Activated CD4-positive, alpha-beta T cell treated with anti-CD3 and anti-CD28 coated beads, Interleukin-2, amount 10 ng/mL, durations not matched to agents 7 days and 5 days (primary cell): ENCODE measurements around the gene PPP2R5E. TPM values are rescaled to one million over a fixed set of nuclear protein-coding genes. Genes with fewer than 3 reads are reported as not detected.

ENCODE experiments used
- CTCF ChIA-PET: fragments of 350-600 bp; sonication (Branson Sonifier 250); formaldehyde crosslinking; loops from one replicate; lab custom pipeline; 2021; ENCODE audit warnings: antibody characterized with exemption; lab: Charles Lee
- POLR2A ChIA-PET: fragments of 350-600 bp; sonication (Branson Sonifier 250); formaldehyde crosslinking; loops from one replicate; lab custom pipeline; 2021; ENCODE audit warnings: antibody characterized with exemption; lab: Charles Lee
- DNase-seq: peaks from one replicate; pipeline ENCODE4 v3.0.0-alpha.2; 2020
- H3K27ac Mint-ChIP-seq: one replicate; pipeline ENCODE4 v1.8.0; 2021; ENCODE audit warnings: mild to moderate bottlenecking, moderate library complexity, mixed read lengths
- H3K27me3 Mint-ChIP-seq: one replicate; pipeline ENCODE4 v1.8.0; 2021; ENCODE audit warnings: mixed read lengths
- H3K36me3 Mint-ChIP-seq: one replicate; pipeline ENCODE4 v1.8.0; 2021; ENCODE audit warnings: low read depth, mixed read lengths
- H3K4me1 Mint-ChIP-seq: one replicate; pipeline ENCODE4 v1.8.0; 2021; ENCODE audit warnings: mixed read lengths
- H3K4me3 Mint-ChIP-seq: one replicate; pipeline ENCODE4 v1.8.0; 2021; ENCODE audit warnings: mild to moderate bottlenecking, moderate library complexity, mixed read lengths
- H3K9me3 Mint-ChIP-seq: one replicate; pipeline ENCODE4 v1.8.0; 2021; ENCODE audit warnings: mixed read lengths
- total RNA-seq, 2 experiments: library from RNA; stranded (reverse); gene quantifications; one replicate each; pipeline ENCODE4 v1.2.3, GENCODE V29; 2021

The PPP2R5E gene
- total RNA-seq, 2 experiments from 2014 or later = 45.5 to 49.6 TPM

DNA sequence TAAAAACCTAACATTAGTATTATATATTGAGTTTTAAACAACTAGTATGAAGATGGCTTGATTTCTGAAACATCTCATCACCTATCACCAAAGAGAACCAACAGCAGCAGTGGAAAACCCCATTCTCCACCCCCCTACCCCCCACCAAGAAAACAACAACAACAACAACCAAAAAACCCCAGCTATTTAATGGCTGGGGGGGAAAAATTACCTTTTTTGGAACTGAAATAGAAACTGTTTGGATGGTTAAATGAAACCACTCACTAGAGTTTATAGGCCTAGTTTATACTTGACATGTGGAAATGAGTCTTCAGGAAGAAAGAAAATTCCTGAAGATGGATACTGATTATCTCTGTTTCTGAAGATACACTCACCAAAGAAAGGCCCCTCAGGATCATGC lies 30.3 kb downstream of the PPP2R5E start:
- Mint-ChIP-seq H3K27me3 (no peaks in the 10 kb centered on the region), H3K4me1 (peaks cover 50% of the 10 kb centered on the region), H3K27ac (peak overlapping the region; percentile 10), H3K36me3 (peaks cover 32% of the 10 kb centered on the region), H3K9me3 (no peaks in the 10 kb centered on the region), H3K4me3 (no peak overlapping the region)
- ChIA-PET CTCF (interaction anchor here (0.6 kb wide), 1 partner anchor 57 kb away, joined by 3 read pairs; no protein-coding TSS in a partner anchor), POLR2A (no interaction called here)
- no peak for DNase-seq

- Mint-ChIP-seq H3K27me3 (no peaks in the 10 kb centered on the region), H3K9me3 (no peaks in the 10 kb centered on the region), H3K4me1 (peaks cover 50% of the 10 kb centered on the region), H3K4me3 (peak overlapping the region; percentile 53), H3K27ac (peak overlapping the region; percentile 77), H3K36me3 (peaks cover 35% of the 10 kb centered on the region)
- peak; percentile 58 for DNase-seq
- ChIA-PET CTCF (interaction anchor here (0.7 kb wide), 1 partner anchor 14 kb away, joined by 3 read pairs; no protein-coding TSS in a partner anchor), POLR2A (no interaction called here)
These were observed 32.6 kb downstream of the PPP2R5E start for GRCh38 chr14:63510538-63510937.

- H3K4me1 Mint-ChIP-seq = peaks cover 39% of the 10 kb centered on the region
- no peaks in the 10 kb centered on the region for H3K9me3 Mint-ChIP-seq
- no peak overlapping the region for H3K27ac Mint-ChIP-seq
- no peak overlapping the region for H3K4me3 Mint-ChIP-seq
- peaks cover 31% of the 10 kb centered on the region for H3K36me3 Mint-ChIP-seq
- ChIA-PET POLR2A (no interaction called here), CTCF (no interaction called here)
- H3K27me3 Mint-ChIP-seq = no peaks in the 10 kb centered on the region
- DNase-seq = peak; percentile 13
These were observed 35.1 kb downstream of the PPP2R5E start for GRCh38 chr14:63508033-63508432.

- no peak for DNase-seq
- Mint-ChIP-seq H3K36me3 (peaks cover 24% of the 10 kb centered on the region), H3K27ac (no peak overlapping the region), H3K4me3 (no peak overlapping the region), H3K9me3 (no peaks in the 10 kb centered on the region), H3K4me1 (peaks cover 20% of the 10 kb centered on the region), H3K27me3 (no peaks in the 10 kb centered on the region)
- ChIA-PET CTCF (interaction anchor here (1.2 to 1.3 kb wide), 2 partner anchors 11 to 13 kb away, joined by 3 to 5 read pairs; no protein-coding TSS in a partner anchor), POLR2A (no interaction called here)
These were observed 38.5 kb downstream of the PPP2R5E start for GRCh38 chr14:63504648-63505047.

DNA sequence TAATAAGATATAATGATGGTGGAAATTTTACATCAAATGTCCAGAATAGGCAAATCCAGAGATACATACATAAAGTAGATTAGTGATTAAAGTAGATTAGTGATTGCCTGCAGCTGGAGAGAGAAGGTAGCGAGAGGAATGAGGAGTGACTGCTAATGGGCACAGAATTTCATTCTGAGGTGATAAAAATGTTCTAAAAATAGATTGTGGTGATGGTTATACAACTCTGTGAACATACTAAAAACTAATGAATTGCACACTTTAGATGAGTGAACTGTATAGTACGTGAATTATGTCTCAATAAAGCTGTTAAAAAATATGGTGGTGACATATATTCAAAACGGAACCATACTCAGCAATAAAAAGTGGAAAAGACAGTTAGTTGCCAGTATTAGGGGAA lies 41.7 kb downstream of the PPP2R5E start:
- Mint-ChIP-seq H3K9me3 (no peaks in the 10 kb centered on the region), H3K4me3 (no peak overlapping the region), H3K4me1 (peaks cover 16% of the 10 kb centered on the region), H3K27me3 (no peaks in the 10 kb centered on the region), H3K27ac (no peak overlapping the region), H3K36me3 (peaks cover 14% of the 10 kb centered on the region)
- ChIA-PET POLR2A (no interaction called here), CTCF (interaction anchor here (0.7 kb wide), 2 partner anchors 80 to 604 kb away, joined by 3 to 5 read pairs; no protein-coding TSS in a partner anchor)
- DNase-seq = no peak

GRCh38 chr14:63499701-63500250 lies 43.4 kb downstream of the PPP2R5E start:
- H3K36me3 Mint-ChIP-seq = peaks cover 14% of the 10 kb centered on the region
- no peak for DNase-seq
- ChIA-PET POLR2A (no interaction called here), CTCF (interaction anchor here (0.6 kb wide), 1 partner anchor 12 kb away, joined by 3 read pairs; no protein-coding TSS in a partner anchor)
- H3K4me3 Mint-ChIP-seq = no peak overlapping the region
- no peak overlapping the region for H3K27ac Mint-ChIP-seq
- no peaks in the 10 kb centered on the region for H3K9me3 Mint-ChIP-seq
- H3K27me3 Mint-ChIP-seq = no peaks in the 10 kb centered on the region
- H3K4me1 Mint-ChIP-seq = peaks cover 16% of the 10 kb centered on the region

- POLR2A ChIA-PET = no interaction called here
- Mint-ChIP-seq H3K4me3 (no peak overlapping the region), H3K4me1 (peaks cover 23% of the 10 kb centered on the region), H3K36me3 (peaks cover 14% of the 10 kb centered on the region), H3K27me3 (no peaks in the 10 kb centered on the region), H3K27ac (no peak overlapping the region), H3K9me3 (no peaks in the 10 kb centered on the region)
- no peak for DNase-seq
- CTCF ChIA-PET = interaction anchor here (0.6 kb wide), 1 partner anchor 74 kb away, joined by 4 read pairs; no protein-coding TSS in a partner anchor
These were observed 46.3 kb downstream of the PPP2R5E start for GRCh38 chr14:63496837-63497400.

DNA sequence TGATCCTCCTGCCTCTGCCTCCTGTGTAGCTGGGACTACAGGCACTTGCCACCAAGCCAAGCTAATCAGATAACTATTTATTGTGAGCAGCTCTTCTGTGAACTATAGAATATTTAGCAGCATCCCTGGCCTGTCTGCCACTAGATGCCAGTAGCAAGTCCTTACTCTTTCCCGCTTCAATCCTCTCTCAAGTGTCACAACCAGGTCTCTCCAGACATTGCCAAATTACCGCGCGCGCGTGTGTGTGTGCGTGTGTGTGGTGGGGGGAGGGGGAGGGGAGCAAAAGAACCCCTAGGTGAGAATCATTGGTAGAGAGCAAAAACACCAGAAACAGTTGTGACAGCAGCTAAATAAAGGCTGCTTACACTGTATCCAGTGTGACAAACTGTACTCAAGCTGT lies 49.9 kb downstream of the PPP2R5E start:
- Mint-ChIP-seq H3K36me3 (peaks cover 7% of the 10 kb centered on the region), H3K27me3 (no peaks in the 10 kb centered on the region), H3K4me3 (no peak overlapping the region), H3K27ac (no peak overlapping the region), H3K4me1 (peaks cover 10% of the 10 kb centered on the region), H3K9me3 (no peaks in the 10 kb centered on the region)
- DNase-seq = no peak
- ChIA-PET CTCF (interaction anchor here (0.6 to 0.8 kb wide), 3 partner anchors 11 to 502 kb away, joined by 3 to 5 read pairs (median 3); no protein-coding TSS in a partner anchor), POLR2A (no interaction called here)

- peaks cover 12% of the 10 kb centered on the region for H3K4me1 Mint-ChIP-seq
- H3K4me3 Mint-ChIP-seq = no peak overlapping the region
- CTCF ChIA-PET = no interaction called here
- DNase-seq = no peak
- no peaks in the 10 kb centered on the region for H3K9me3 Mint-ChIP-seq
- POLR2A ChIA-PET = no interaction called here
- H3K27me3 Mint-ChIP-seq = no peaks in the 10 kb centered on the region
- peaks cover 7% of the 10 kb centered on the region for H3K36me3 Mint-ChIP-seq
- H3K27ac Mint-ChIP-seq = no peak overlapping the region
These were observed 50.8 kb downstream of the PPP2R5E start for GRCh38 chr14:63492391-63492790.

- DNase-seq = no peak
- ChIA-PET POLR2A (interaction anchor here (0.6 kb wide), 1 partner anchor 251 kb away, joined by 4 read pairs; no protein-coding TSS in a partner anchor), CTCF (no interaction called here)
- Mint-ChIP-seq H3K36me3 (peaks cover 6% of the 10 kb centered on the region), H3K27me3 (no peaks in the 10 kb centered on the region), H3K9me3 (no peaks in the 10 kb centered on the region), H3K4me1 (peaks cover 24% of the 10 kb centered on the region), H3K27ac (no peak overlapping the region), H3K4me3 (no peak overlapping the region)
These were observed 55.5 kb downstream of the PPP2R5E start for GRCh38 chr14:63487724-63488123.

DNA sequence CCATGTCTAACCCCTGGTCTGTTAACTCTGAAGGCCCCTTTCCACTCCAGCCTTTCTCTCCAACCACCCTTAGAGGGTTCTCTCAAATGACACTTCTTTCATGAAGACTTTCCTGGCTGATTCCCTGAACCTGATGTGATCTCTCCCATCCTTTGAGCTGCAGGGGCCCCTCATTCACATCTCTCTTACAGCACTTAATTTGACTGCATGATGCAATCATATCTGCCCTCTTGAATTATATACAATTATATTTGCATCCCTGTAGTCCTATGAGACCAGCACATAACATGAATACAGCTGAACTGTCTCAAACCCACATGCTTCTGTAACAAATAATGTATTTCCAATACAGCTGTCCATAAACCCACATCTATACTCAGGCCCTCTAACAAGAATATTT lies 56.4 kb downstream of the PPP2R5E start:
- ChIA-PET CTCF (interaction anchor here (1.4 kb wide), 1 partner anchor 9 kb away, joined by 3 read pairs; no protein-coding TSS in a partner anchor), POLR2A (interaction anchor here (0.6 kb wide), 1 partner anchor 252 kb away, joined by 4 read pairs; no protein-coding TSS in a partner anchor)
- H3K4me3 Mint-ChIP-seq = no peak overlapping the region
- no peaks in the 10 kb centered on the region for H3K9me3 Mint-ChIP-seq
- peaks cover 22% of the 10 kb centered on the region for H3K4me1 Mint-ChIP-seq
- H3K27ac Mint-ChIP-seq = no peak overlapping the region
- DNase-seq = no peak
- H3K27me3 Mint-ChIP-seq = no peaks in the 10 kb centered on the region
- peaks cover 6% of the 10 kb centered on the region for H3K36me3 Mint-ChIP-seq

DNA sequence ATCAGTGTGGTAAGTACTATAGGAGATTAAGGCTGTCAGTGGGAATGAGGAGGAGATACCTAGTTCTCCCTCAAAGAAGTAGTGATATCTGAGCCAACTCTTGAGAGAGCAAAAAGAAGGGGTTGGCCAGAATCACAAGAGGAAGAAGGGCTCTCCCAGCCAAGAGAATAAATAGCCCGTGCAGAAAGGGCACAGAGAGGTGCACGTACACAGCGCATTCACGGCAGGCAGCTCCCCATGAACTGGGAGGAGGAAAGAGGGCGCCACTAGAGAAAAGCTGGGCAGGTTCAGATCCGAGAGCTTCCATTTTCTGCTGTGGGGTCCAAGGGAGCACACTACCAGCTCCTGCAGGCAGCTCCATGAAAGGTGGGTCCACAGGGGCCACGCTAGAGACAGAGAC lies 59.9 kb downstream of the PPP2R5E start:
- Mint-ChIP-seq H3K27me3 (no peaks in the 10 kb centered on the region), H3K27ac (peak overlapping the region; percentile 42), H3K36me3 (peaks cover 11% of the 10 kb centered on the region), H3K4me1 (peaks cover 42% of the 10 kb centered on the region), H3K9me3 (no peaks in the 10 kb centered on the region), H3K4me3 (no peak overlapping the region)
- ChIA-PET POLR2A (no interaction called here), CTCF (no interaction called here)
- no peak for DNase-seq

DNA sequence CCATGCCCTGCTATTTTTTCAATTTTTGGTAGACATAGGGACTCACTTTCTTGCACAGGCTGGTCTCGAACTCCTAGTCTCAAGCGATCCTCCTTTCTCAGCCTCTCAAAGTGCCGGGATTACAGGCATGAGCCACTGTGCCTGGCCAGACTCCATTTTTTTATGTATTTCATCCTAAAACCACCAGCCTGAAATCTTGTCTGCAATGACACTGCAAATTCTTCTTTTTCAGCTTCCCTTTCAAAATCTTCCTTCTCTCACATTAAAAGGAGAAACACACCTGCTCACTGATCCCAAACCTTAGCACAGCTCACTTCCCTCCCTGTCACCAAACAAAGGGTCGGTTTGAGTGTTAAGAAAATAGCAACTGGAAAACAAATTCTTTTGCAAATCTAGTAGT lies 62.6 kb downstream of the PPP2R5E start:
- peaks cover 12% of the 10 kb centered on the region for H3K36me3 Mint-ChIP-seq
- CTCF ChIA-PET = interaction anchor here (0.9 to 1.2 kb wide), 2 partner anchors 12 to 15 kb away, joined by 3 read pairs; no protein-coding TSS in a partner anchor
- H3K27me3 Mint-ChIP-seq = no peaks in the 10 kb centered on the region
- no peaks in the 10 kb centered on the region for H3K9me3 Mint-ChIP-seq
- no peak overlapping the region for H3K27ac Mint-ChIP-seq
- H3K4me3 Mint-ChIP-seq = no peak overlapping the region
- H3K4me1 Mint-ChIP-seq = peaks cover 58% of the 10 kb centered on the region
- no peak for DNase-seq
- POLR2A ChIA-PET = no interaction called here
